NOMO-1 treated with dmso at 0.1 percent for 144 hours (cell line): Measurements from ENCODE around the gene LPP.

Source experiments
- DNase-seq: peaks from one replicate; lab custom pipeline; 2025; ENCODE audit not compliant: unreplicated experiment; lab: John Stamatoyannopoulos, UW

Gene LPP

DNA sequence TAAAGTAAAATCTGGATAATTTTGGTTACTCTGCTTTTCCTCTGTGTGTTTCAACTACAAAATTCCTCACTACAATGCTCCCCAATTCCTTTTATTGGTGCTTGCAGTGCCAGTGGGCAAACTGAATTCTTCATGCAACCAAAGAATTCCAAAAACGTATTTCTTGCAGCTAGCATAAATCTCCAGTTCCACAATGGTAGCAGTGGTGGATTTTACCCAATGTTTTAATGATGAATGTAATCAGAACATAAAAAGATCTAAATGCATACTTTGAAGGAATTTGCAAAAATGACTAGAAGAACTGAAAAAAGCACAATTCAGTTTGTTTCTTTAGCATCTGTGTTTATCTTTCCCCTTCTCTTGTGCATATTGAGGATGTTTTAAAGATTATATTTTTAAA lies 658.2 kb downstream of the LPP start:
- DNase-seq = no peak

DNA sequence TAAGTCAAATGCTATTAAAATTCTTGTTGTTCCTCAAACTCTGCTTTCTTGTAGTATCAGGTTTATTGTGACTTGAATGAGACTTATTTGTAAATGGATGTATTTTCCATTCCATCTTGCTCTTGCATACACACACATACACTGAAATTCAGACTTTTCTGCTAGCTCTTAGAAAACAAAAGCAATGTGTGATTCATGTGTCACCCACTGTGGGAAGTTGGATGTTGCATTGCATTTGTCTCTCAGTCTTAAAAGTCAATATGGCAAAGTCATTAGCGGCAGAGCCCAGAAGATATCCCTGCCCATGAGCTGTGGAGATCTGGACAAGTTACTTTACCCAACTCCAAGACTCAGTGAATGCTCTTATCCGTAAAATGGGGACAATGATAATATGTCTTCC lies 660.6 kb downstream of the LPP start:
- DNase-seq = no peak

DNA sequence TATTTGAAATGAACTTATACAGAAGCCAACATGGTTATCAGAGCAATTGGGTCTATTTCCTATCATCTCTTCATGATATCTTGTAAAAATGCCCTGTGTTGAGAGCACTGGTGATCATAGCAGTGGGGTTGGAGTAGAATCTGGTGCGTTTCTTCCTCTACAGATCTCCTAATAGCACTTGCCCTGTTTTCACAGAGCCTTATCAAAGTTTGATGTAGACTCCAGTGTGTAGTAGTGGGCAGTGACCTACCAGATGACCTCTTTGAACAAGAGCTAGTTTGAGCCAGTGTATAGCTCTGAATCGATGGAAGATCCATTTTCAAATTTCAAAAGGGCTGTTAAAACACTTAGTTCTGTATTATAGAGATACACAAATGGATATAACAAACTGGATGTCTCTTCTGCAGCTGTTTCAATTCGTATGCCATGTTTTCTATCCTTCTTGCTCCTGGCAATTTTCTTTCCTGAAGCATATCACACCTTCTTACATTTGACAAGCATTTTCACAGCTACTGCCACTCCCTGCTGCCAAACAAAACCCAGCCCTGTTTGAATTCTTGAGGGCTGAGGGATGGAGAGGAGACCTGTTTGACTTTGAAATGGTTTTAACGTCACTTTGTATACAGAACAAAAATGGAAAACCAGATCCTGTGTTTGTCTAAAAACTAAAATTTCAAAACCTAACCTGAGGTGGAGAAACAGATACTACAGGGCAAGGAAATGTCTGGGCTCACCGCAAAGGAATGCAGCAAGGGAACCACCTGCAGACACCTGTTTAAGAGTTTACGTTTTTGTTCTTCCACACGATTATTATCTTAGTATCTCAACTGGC lies 663.4 kb downstream of the LPP start:
- no peak for DNase-seq

DNA sequence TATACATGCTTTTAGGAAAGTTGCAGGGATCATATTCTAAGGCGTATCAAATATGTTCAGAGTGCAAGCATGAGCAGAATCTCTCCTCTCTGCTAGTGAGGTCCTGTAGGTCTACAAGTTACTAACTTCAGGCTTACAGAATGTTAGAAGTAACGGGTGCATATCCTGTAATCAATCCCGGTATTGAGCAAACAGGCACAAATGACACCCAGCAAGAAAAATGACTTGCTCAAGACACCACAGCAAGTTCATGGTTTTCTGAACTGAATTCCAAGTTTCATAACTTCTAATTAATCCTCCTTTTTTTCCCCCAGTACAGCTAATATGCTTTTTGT lies 663.9 kb downstream of the LPP start:
- DNase-seq = peak; percentile 38

GRCh38 chr3:188818282-188818681 lies 664.3 kb downstream of the LPP start:
- no peak for DNase-seq

DNA sequence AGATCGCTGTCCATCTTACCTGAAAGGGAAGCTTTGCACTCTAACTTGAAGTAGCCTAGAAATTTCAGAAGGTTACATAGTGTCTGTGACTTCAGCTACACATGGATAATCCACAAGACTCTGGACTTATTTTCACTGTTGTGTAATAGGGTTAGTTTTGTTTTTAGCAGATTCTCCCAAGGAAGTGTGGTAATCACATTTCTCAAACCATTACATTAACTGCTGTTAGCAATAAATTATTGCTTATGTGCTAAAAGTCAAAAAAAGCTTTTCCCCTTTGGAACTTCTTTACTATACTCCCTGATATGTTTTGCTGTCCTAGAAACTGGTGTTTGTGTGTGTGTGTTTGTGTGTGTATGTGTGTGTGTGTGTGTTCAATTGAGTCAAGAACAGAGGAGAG lies 666.0 kb downstream of the LPP start:
- peak; percentile 70 for DNase-seq

DNA sequence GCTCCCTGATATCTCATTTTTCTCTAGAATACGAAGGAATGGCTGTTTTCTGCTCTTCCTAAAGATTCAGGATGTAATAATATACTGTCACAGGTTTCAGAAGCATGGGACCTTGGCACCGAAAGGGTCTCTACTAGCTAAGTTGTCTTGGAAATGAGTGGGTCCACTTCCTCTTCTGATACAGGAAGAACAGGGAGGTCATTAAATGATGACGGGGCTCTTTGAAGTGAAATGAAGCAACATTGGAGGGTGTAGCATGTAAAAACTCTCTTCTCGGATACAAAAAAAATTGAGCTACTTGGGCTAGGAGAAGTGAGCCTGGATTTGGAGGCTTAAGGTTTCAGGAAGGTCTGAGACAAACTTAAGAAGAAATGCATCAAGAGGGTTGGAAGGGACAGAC lies 668.0 kb downstream of the LPP start:
- peak; percentile 96 for DNase-seq

DNA sequence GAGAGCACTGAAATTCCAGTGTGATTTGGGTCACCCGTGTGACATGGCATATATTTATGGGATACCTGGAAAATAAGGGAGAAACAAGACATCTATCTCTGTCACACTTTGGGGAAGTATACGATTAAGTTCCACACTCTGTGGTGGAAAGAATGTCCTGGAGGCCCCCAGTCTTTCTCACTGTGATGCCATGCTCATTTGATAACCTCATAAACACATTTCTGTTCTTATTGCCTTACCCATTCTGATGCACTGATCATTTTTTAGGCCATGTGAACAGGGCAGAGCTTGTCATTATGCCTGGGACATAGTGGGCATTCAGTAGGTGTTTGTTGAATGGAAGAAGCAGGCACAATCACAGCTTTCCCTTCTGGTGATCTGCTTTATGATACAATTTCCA lies 668.5 kb downstream of the LPP start:
- DNase-seq = no peak

GRCh38 chr3:188824566-188824965 lies 670.6 kb downstream of the LPP start:
- no peak for DNase-seq

GRCh38 chr3:188825901-188826300 lies 671.9 kb downstream of the LPP start:
- DNase-seq = no peak

DNA sequence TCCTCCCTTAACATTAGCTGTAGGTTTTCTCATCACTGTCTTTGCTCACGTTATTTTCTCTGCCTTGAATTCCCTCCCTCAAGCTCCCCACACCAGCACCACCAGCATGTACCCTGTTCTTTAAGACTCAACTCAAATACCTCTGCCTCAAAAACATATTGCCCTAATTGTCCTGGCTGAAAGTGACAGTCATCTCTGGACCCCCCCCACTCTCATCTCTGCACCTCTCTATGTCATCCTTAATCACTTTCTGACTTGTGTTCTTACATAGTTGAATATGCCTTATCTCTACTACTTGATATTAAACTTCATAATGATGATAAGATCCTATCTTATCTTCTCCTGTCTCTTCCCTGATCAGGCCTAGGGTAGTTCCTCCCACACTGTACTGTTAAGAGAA lies 672.6 kb downstream of the LPP start:
- DNase-seq = no peak

- no peak for DNase-seq
Observed at GRCh38 chr3:188827103-188827502, 673.1 kb downstream of the LPP start.

DNA sequence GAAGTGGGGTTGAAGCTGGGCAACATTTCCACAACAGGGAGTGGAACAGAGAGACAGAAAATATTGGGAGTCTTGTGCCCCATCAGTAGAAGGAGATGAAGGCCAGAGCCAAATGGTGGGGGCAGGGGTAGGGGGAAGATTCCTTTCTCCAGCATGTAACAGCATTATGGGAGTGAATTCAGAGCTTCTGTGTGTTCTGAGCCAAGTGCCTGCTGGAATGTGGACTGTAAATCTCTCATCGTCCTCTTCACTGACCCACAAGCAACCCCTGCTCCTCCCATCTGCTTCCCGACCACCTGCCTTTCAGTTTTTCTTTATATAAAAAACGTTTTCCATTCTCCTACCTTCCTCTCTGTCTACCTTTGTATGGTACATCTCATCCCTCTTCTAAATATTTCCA lies 673.6 kb downstream of the LPP start:
- DNase-seq = no peak

- no peak for DNase-seq
Observed at GRCh38 chr3:188829130-188829529, 675.2 kb downstream of the LPP start.

GRCh38 chr3:188829576-188829975 lies 675.6 kb downstream of the LPP start:
- DNase-seq = no peak

- peak; percentile 31 for DNase-seq
Observed at GRCh38 chr3:188830893-188831292, 676.9 kb downstream of the LPP start.

GRCh38 chr3:188832146-188832545 lies 678.2 kb downstream of the LPP start:
- DNase-seq = no peak

DNA sequence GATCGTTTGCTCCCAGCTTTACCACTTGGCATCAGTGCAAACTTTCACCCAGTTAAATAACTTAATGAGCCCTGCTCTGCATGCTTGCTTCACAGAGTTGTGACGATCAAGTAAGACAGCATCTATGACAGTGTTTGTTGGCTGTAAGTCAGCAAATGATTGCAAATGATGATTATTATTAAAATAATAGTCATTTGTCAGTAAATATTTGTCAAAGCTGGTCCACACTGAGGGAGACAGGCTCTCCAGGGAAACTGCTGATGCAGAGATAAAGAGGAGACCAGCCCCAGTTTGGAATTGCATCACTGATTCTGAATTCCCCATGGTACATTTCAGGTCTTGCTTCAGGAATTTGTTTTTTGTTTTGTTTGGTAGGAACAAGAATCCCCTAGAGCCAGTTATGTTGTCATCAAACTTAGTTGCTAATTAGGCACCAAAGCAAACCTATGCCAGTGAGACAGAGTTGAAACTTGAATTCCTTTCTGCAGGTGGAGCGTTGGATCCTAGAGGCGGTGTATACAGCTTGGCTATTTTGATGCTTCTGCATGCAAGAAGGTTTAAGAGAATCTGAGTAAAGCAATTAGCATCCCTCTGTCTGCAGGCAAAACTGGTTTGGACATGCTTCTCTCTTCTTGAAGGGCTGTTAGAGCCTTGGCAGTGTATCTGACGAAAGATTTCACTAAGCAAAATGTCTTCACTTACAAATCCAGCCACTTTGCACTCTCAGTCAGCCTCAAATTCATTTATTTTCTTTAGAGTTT lies 679.2 kb downstream of the LPP start:
- DNase-seq = no peak

DNA sequence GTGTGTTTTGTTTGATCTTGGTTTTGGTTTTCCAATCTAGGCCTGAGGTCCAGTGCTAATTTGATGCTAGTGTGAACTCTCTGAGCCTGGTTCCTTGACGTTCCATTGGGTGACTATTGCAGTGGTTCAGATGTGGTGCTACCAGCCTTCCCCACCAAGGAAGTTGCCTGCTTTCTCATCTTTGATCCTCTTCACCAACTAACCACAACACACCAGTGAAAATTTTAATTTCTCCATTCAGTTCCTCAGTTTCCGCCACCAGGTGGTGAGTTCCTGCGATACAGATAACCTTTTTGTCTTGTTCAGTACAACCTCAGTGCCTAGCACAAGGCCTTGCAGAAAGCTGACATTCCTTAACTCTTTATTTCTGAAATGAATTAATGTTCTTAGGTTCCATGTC lies 680.4 kb downstream of the LPP start:
- DNase-seq = no peak

GRCh38 chr3:188839187-188839695 lies 685.3 kb downstream of the LPP start:
- no peak for DNase-seq

DNA sequence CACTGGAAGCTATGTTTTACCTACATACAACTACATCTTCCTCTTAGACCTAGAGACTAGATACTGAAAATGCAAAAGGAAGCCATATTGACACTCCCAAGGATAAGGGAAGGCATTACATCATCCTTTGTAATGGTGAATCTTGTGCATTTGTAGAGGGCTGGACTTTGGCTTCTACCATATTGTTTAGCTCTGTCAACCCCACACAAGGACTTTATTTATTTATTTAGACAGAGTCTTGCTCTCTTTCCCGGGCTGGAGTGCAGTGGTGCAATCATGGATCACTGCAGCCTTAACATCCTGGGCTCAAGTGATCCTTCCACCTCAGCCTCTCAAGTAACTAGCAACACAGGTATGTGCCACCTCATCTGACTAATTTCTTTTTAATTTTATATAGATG lies 686.3 kb downstream of the LPP start:
- no peak for DNase-seq

- no peak for DNase-seq
Observed at GRCh38 chr3:188841906-188842305, 687.9 kb downstream of the LPP start.
